ENCODE measurements around the gene CIROP. TPM values are rescaled to one million over a fixed set of nuclear protein-coding genes. Genes with fewer than 3 reads are reported as not detected.

Gene CIROP
- total and polyA plus RNA-seq, 4 donors, result 0.06 to 0.61 (median 0.10) TPM

- no peaks in the 10 kb centered on the region for H3K9me3 ChIP-seq (ENCODE audit: control insufficient read depth, insufficient read depth, low read length)
- H3K4me3 ChIP-seq (ENCODE audit: low read depth, low read length), result peak overlapping the region; percentile 92
- peak in 1 of 6 donors; percentile 25 for DNase-seq (ENCODE audit: low read depth in 4 of 6, low spot score in 6 of 6)
- 54% methylated on average over 3 of the region's 5 CpGs for WGBS (ENCODE audit: insufficient coverage)
- H3K27ac ChIP-seq (ENCODE audit: low read depth, low read length), result peak overlapping the region; percentile 89
- no peaks in the 10 kb centered on the region for H3K27me3 ChIP-seq (ENCODE audit: control insufficient read depth, insufficient read depth, low read length)
- peaks cover 27% of the 10 kb centered on the region for H3K4me1 ChIP-seq (ENCODE audit: control insufficient read depth, insufficient read depth, low read length)
- H3K36me3 ChIP-seq (ENCODE audit: control insufficient read depth, insufficient read depth, low read length), result peaks cover 41% of the 10 kb centered on the region
Observed at GRCh38 chr14:23071921-23072539, 32.8 kb downstream of the CIROP start.

GRCh38 chr14:23071244-23071920 is 33.4 kb downstream of the CIROP start:
- H3K27ac ChIP-seq (ENCODE audit: low read depth, low read length), result peak overlapping the region; percentile 89
- H3K9me3 ChIP-seq (ENCODE audit: control insufficient read depth, insufficient read depth, low read length), result no peaks in the 10 kb centered on the region
- DNase-seq (ENCODE audit: low read depth in 4 of 6, low spot score in 6 of 6), result peak; percentile 67 to 97 (median 77)
- 0% methylated on average over 11 of the region's 14 CpGs for WGBS (ENCODE audit: insufficient coverage)
- H3K4me3 ChIP-seq (ENCODE audit: low read depth, low read length), result peak overlapping the region; percentile 92
- H3K27me3 ChIP-seq (ENCODE audit: control insufficient read depth, insufficient read depth, low read length), result no peaks in the 10 kb centered on the region
- peaks cover 27% of the 10 kb centered on the region for H3K4me1 ChIP-seq (ENCODE audit: control insufficient read depth, insufficient read depth, low read length)
- peaks cover 47% of the 10 kb centered on the region for H3K36me3 ChIP-seq (ENCODE audit: control insufficient read depth, insufficient read depth, low read length)

- Histone ChIP-seq H3K27ac (ENCODE audit: low read depth, low read length) (peak overlapping the region; percentile 89), H3K36me3 (ENCODE audit: control insufficient read depth, insufficient read depth, low read length) (peaks cover 49% of the 10 kb centered on the region), H3K9me3 (ENCODE audit: control insufficient read depth, insufficient read depth, low read length) (no peaks in the 10 kb centered on the region), H3K4me1 (ENCODE audit: control insufficient read depth, insufficient read depth, low read length) (peaks cover 27% of the 10 kb centered on the region), H3K4me3 (ENCODE audit: low read depth, low read length) (peak overlapping the region; percentile 92), H3K27me3 (ENCODE audit: control insufficient read depth, insufficient read depth, low read length) (no peaks in the 10 kb centered on the region)
- DNase-seq (ENCODE audit: low read depth in 4 of 6, low spot score in 6 of 6), result peak in 2 of 6 donors; percentile 16 to 21
- WGBS (ENCODE audit: insufficient coverage), result 24% methylated on average over 3 of the region's 10 CpGs
Observed at GRCh38 chr14:23070262-23071129, 34.3 kb downstream of the CIROP start.

DNA sequence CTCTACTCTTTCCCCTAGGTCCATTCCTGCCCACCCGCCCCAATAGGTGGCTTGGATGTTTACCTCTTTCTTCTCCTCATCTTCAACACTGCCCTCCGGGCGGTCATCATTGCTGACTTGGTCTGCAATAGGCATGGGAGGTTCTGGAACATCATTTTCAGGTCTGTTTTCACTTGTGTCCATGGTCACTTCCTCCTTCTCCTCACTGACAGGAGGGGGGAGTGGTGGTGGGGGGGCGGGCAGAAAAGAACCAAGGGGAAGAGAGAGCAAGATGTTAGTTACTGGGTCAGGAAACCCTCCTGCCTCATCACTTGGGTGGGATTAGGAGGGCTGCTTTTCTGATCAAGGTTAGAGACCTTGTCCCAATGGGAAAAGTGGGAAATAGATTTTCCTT is 35.4 kb downstream of the CIROP start:
- Histone ChIP-seq H3K27me3 (ENCODE audit: control insufficient read depth, insufficient read depth, low read length) (no peaks in the 10 kb centered on the region), H3K27ac (ENCODE audit: low read depth, low read length) (peak overlapping the region; percentile 38), H3K4me1 (ENCODE audit: control insufficient read depth, insufficient read depth, low read length) (peaks cover 27% of the 10 kb centered on the region), H3K36me3 (ENCODE audit: control insufficient read depth, insufficient read depth, low read length) (peaks cover 56% of the 10 kb centered on the region), H3K4me3 (ENCODE audit: low read depth, low read length) (no peak overlapping the region), H3K9me3 (ENCODE audit: control insufficient read depth, insufficient read depth, low read length) (no peaks in the 10 kb centered on the region)
- no peak for DNase-seq (ENCODE audit: low read depth in 4 of 6, low spot score in 6 of 6)
- WGBS (ENCODE audit: insufficient coverage), result no CpG with 5 or more reads among the region's 4 CpGs

DNA sequence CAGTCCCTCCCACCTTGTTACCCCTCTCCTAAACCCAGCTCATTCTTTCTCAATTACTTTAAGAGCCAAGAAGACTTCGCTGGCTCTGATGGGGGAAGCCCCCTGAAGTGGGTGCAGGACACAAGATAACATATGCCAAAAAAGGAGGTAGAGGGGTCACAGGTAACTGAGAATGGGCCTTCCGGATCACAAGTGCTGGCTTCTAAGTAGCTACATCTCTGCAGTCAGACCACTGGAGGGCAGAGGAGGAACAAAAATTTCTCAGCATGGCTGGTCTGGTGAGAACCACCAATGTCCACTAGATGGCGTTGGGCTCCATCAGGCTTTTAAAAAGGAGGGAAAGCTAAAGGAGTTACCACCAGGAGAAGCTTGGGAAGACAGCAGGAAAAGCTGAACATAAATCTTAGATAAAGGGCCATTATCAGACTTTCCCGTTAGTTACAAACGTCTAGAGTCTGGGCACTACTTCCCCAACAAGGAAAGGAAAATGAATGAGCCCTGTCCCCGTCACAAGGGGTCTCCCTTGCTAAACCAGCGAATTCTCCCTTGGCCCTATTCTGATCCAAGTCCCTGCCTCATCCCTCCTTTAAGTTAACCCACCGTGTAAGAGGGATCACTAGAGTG is 35.9 kb downstream of the CIROP start:
- peak; percentile 69 to 97 (median 82) for DNase-seq (ENCODE audit: low read depth in 4 of 6, low spot score in 6 of 6)
- H3K4me3 ChIP-seq (ENCODE audit: low read depth, low read length), result no peak overlapping the region
- H3K27me3 ChIP-seq (ENCODE audit: control insufficient read depth, insufficient read depth, low read length), result no peaks in the 10 kb centered on the region
- H3K36me3 ChIP-seq (ENCODE audit: control insufficient read depth, insufficient read depth, low read length), result peaks cover 57% of the 10 kb centered on the region
- H3K9me3 ChIP-seq (ENCODE audit: control insufficient read depth, insufficient read depth, low read length), result no peaks in the 10 kb centered on the region
- H3K4me1 ChIP-seq (ENCODE audit: control insufficient read depth, insufficient read depth, low read length), result peaks cover 27% of the 10 kb centered on the region
- H3K27ac ChIP-seq (ENCODE audit: low read depth, low read length), result peak overlapping the region; percentile 38
- WGBS (ENCODE audit: insufficient coverage), result 23% methylated on average over 6 of the region's 8 CpGs

- Histone ChIP-seq H3K27me3 (ENCODE audit: control insufficient read depth, insufficient read depth, low read length) (no peaks in the 10 kb centered on the region), H3K36me3 (ENCODE audit: control insufficient read depth, insufficient read depth, low read length) (peaks cover 58% of the 10 kb centered on the region), H3K27ac (ENCODE audit: low read depth, low read length) (no peak overlapping the region), H3K9me3 (ENCODE audit: control insufficient read depth, insufficient read depth, low read length) (no peaks in the 10 kb centered on the region), H3K4me1 (ENCODE audit: control insufficient read depth, insufficient read depth, low read length) (peaks cover 27% of the 10 kb centered on the region), H3K4me3 (ENCODE audit: low read depth, low read length) (no peak overlapping the region)
- DNase-seq (ENCODE audit: low read depth in 4 of 6, low spot score in 6 of 6), result no peak
- 93% methylated on average over 6 of the region's 14 CpGs for WGBS (ENCODE audit: insufficient coverage)
Observed at GRCh38 chr14:23067847-23068788, 36.7 kb downstream of the CIROP start.

GRCh38 chr14:23066855-23067744 is 37.7 kb downstream of the CIROP start:
- WGBS (ENCODE audit: insufficient coverage), result 90% methylated on average over 5 of the region's 23 CpGs
- H3K27ac ChIP-seq (ENCODE audit: low read depth, low read length), result no peak overlapping the region
- H3K9me3 ChIP-seq (ENCODE audit: control insufficient read depth, insufficient read depth, low read length), result no peaks in the 10 kb centered on the region
- H3K4me1 ChIP-seq (ENCODE audit: control insufficient read depth, insufficient read depth, low read length), result peaks cover 25% of the 10 kb centered on the region
- H3K27me3 ChIP-seq (ENCODE audit: control insufficient read depth, insufficient read depth, low read length), result no peaks in the 10 kb centered on the region
- H3K4me3 ChIP-seq (ENCODE audit: low read depth, low read length), result no peak overlapping the region
- H3K36me3 ChIP-seq (ENCODE audit: control insufficient read depth, insufficient read depth, low read length), result peaks cover 64% of the 10 kb centered on the region
- no peak for DNase-seq (ENCODE audit: low read depth in 4 of 6, low spot score in 6 of 6)

DNA sequence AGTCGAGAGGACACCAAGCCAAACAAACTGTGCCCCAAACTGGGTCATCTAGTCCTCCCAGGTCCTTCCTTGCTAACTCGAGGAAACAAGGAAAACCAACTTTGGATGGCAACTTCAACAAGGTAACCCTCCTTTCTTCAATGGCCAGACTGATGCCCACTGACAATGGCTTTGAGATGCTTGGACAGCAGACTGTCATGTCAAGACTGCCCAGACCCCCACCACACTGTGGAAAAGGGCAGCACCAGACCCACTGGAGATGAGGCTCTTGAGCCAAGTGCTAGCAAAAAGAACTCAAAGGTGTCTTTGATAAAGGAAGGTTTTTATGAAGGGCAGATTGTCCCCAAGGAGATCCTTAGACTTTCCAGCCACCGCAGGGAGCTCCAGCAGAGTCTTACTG is 38.4 kb downstream of the CIROP start:
- Histone ChIP-seq H3K9me3 (ENCODE audit: control insufficient read depth, insufficient read depth, low read length) (no peaks in the 10 kb centered on the region), H3K36me3 (ENCODE audit: control insufficient read depth, insufficient read depth, low read length) (peaks cover 71% of the 10 kb centered on the region), H3K27ac (ENCODE audit: low read depth, low read length) (no peak overlapping the region), H3K4me3 (ENCODE audit: low read depth, low read length) (no peak overlapping the region), H3K4me1 (ENCODE audit: control insufficient read depth, insufficient read depth, low read length) (peaks cover 19% of the 10 kb centered on the region), H3K27me3 (ENCODE audit: control insufficient read depth, insufficient read depth, low read length) (no peaks in the 10 kb centered on the region)
- DNase-seq (ENCODE audit: low read depth in 4 of 6, low spot score in 6 of 6), result no peak
- 82% methylated on average over 2 of the region's 3 CpGs for WGBS (ENCODE audit: insufficient coverage)

All from spinal cord (tissue), 10 donors.